22Rv1 (cell line): ENCODE measurements around the gene RAPGEFL1.

Source experiments
- ZFX ChIP-seq: fragments of 450-650 bp; IDR thresholded peaks from 2 replicates; pipeline ENCODE4 v1.6.1; 2017; ENCODE audit warnings: antibody characterized with exemption, borderline replicate concordance
- TF ChIP-seq, protein P1 (sequence below): fragments of 450-650 bp; IDR thresholded peaks from 2 replicates; pipeline ENCODE4 v1.5.1; 2017; ENCODE audit warnings: mild to moderate bottlenecking

DNA sequence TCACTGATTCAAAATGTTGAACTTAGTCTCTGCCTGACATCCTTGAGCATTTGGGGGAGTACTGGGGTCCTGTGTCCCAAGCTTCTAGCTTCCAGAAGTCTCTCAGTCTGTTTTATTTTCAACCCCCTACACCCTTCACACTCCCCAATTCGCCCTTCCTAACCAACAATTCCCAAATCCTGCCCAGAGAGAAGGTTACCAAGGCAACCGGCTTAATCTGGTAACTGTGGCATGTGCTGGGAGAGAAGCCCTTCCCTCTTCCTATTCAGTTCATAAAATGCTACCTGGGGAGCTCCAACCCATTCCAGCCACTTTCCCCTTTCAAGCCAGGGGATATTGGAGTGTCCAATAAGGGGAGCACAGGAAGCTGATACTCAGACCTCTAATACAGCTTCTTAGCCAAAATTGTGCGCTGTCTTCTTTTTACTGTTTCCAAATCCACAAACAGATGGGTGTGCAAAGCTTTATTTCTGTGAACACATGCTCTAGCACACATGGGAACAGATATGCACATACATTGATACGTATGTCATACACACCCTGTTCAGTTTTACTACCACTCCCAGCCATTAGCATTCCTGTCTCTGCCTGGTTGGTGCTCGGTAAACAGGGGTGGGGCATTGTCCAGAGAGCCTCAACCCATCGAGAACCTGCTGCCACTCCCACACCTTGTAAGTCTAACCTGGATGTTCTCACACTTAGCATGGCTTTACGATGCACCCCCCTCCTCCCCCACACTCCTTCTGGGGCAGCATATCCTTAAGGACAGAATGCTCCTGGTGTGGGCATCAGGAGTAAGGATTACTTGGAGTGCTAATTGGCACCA is 1.1 kb upstream of the RAPGEFL1 start:
- TF ChIP-seq, protein P1, sequence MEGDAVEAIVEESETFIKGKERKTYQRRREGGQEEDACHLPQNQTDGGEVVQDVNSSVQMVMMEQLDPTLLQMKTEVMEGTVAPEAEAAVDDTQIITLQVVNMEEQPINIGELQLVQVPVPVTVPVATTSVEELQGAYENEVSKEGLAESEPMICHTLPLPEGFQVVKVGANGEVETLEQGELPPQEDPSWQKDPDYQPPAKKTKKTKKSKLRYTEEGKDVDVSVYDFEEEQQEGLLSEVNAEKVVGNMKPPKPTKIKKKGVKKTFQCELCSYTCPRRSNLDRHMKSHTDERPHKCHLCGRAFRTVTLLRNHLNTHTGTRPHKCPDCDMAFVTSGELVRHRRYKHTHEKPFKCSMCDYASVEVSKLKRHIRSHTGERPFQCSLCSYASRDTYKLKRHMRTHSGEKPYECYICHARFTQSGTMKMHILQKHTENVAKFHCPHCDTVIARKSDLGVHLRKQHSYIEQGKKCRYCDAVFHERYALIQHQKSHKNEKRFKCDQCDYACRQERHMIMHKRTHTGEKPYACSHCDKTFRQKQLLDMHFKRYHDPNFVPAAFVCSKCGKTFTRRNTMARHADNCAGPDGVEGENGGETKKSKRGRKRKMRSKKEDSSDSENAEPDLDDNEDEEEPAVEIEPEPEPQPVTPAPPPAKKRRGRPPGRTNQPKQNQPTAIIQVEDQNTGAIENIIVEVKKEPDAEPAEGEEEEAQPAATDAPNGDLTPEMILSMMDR, result no peak
- no peak for TF ChIP-seq ZFX
